NT2/D1 (cell line): Measurements from ENCODE around the gene NKD1.

Source experiments
- YY1 ChIP-seq: IDR thresholded peaks from 2 replicates; pipeline ENCODE4 v1.6.1; 2011; ENCODE audit not compliant: insufficient read length, insufficient read depth
- ZNF274 ChIP-seq: IDR thresholded peaks from 2 replicates; pipeline ENCODE4 v1.6.1; 2011; ENCODE audit warnings: mild to moderate bottlenecking, low read depth, low read length

- TF ChIP-seq YY1 = no peak
- no peak for TF ChIP-seq ZNF274
These were observed 9.7 kb upstream of the NKD1 start for GRCh38 chr16:50538411-50539052.
